GOT3 (cell line): ENCODE results near the gene ZNF101.

Experiments used
- DNase-seq: peaks from one replicate; lab custom pipeline; 2025; ENCODE audit warnings: mixed read lengths; lab: John Stamatoyannopoulos, UW

Gene ZNF101

GRCh38 chr19:19668230-19669012, at the start of gene ZNF101:
Gene ZNF101 (plus strand): TSS chr19:19668839. CDS start chr19:19668964, 125 bp downstream.
- peak; percentile 55 for DNase-seq

- no peak for DNase-seq
These were observed 49.3 kb upstream of the ZNF101 start for GRCh38 chr19:19619181-19619848.

- no peak for DNase-seq
These were observed 48.8 kb upstream of the ZNF101 start for GRCh38 chr19:19619849-19620210.

GRCh38 chr19:19623383-19623782, 45.3 kb upstream of the ZNF101 start:
- DNase-seq = no peak

- DNase-seq = no peak
These were observed 44.5 kb upstream of the ZNF101 start for GRCh38 chr19:19624032-19624570.

GRCh38 chr19:19626516-19627472, 41.8 kb upstream of the ZNF101 start:
- no peak for DNase-seq

GRCh38 chr19:19627621-19628500, 40.8 kb upstream of the ZNF101 start, which contains the start of gene LPAR2:
Gene LPAR2 (minus strand): TSS chr19:19628220. CDS start chr19:19627275, 945 bp downstream.
- no peak for DNase-seq

GRCh38 chr19:19628501-19629134, 40.0 kb upstream of the ZNF101 start:
- DNase-seq = no peak

GRCh38 chr19:19630062-19630414, 38.6 kb upstream of the ZNF101 start:
- DNase-seq = no peak

GRCh38 chr19:19630426-19630825, 38.2 kb upstream of the ZNF101 start:
- DNase-seq = no peak

GRCh38 chr19:19631346-19631745, 37.3 kb upstream of the ZNF101 start:
- DNase-seq = no peak

GRCh38 chr19:19632661-19633060, 36.0 kb upstream of the ZNF101 start:
- no peak for DNase-seq

- DNase-seq = no peak
These were observed 34.7 kb upstream of the ZNF101 start for GRCh38 chr19:19633711-19634515.

GRCh38 chr19:19634516-19635312, 33.9 kb upstream of the ZNF101 start:
- DNase-seq = no peak

- no peak for DNase-seq
These were observed 33.3 kb upstream of the ZNF101 start for GRCh38 chr19:19635313-19635702.

- no peak for DNase-seq
These were observed 32.0 kb upstream of the ZNF101 start for GRCh38 chr19:19636573-19637185.

- no peak for DNase-seq
These were observed 31.5 kb upstream of the ZNF101 start for GRCh38 chr19:19637186-19637522.

GRCh38 chr19:19637523-19638251, 31.0 kb upstream of the ZNF101 start:
- no peak for DNase-seq
